NK-92 (cell line): ENCODE results near the gene IL3RA.
"Not testable (repeated sequence)": the region's sequence is repeated elsewhere in the genome, so short reads cannot be mapped to it uniquely, and the experiment has no call there.

Source experiments
- DNase-seq: peaks from one replicate; lab custom pipeline; 2025; ENCODE audit not compliant: unreplicated experiment; lab: John Stamatoyannopoulos, UW

Gene IL3RA

GRCh38 chrX:1397441-1398270, 61.1 kb downstream of the IL3RA start:
- DNase-seq: no peak

GRCh38 chrX:1398431-1399340, 62.1 kb downstream of the IL3RA start:
- DNase-seq: no peak

- DNase-seq: no peak
Measured at GRCh38 chrX:1400049-1400448, 63.5 kb downstream of the IL3RA start.

GRCh38 chrX:1400742-1401471, 64.3 kb downstream of the IL3RA start:
- no peak for DNase-seq

GRCh38 chrX:1401611-1402430, 65.2 kb downstream of the IL3RA start:
- no peak for DNase-seq

- DNase-seq: no peak
Measured at GRCh38 chrX:1403228-1403627, 66.6 kb downstream of the IL3RA start.

GRCh38 chrX:1403867-1404266, 67.3 kb downstream of the IL3RA start:
- DNase-seq: not testable (repeated sequence)

- DNase-seq: not testable (repeated sequence)
Measured at GRCh38 chrX:1405769-1406168, 69.2 kb downstream of the IL3RA start.

GRCh38 chrX:1407035-1407434, 70.5 kb downstream of the IL3RA start:
- no peak for DNase-seq

GRCh38 chrX:1411326-1411725, 74.7 kb downstream of the IL3RA start:
- DNase-seq: no peak

GRCh38 chrX:1412551-1413161, 76.1 kb downstream of the IL3RA start:
- DNase-seq: no peak

- DNase-seq: no peak
Measured at GRCh38 chrX:1416327-1416784, 79.8 kb downstream of the IL3RA start.

GRCh38 chrX:1416965-1417760, 80.6 kb downstream of the IL3RA start:
- no peak for DNase-seq

- DNase-seq: no peak
Measured at GRCh38 chrX:1417921-1418771, 81.6 kb downstream of the IL3RA start.

GRCh38 chrX:1418901-1419544, 82.4 kb downstream of the IL3RA start:
- DNase-seq: no peak

- DNase-seq: no peak
Measured at GRCh38 chrX:1419545-1420355, 83.2 kb downstream of the IL3RA start.

GRCh38 chrX:1420371-1420770, 83.8 kb downstream of the IL3RA start:
- no peak for DNase-seq
